ENCODE data around the gene SORBS1. TPM values are rescaled to one million over a fixed set of nuclear protein-coding genes. Genes with fewer than 3 reads are reported as not detected.

Gene SORBS1
- total RNA-seq, 1 experiment from 2014 or later = 39.9 TPM

DNA sequence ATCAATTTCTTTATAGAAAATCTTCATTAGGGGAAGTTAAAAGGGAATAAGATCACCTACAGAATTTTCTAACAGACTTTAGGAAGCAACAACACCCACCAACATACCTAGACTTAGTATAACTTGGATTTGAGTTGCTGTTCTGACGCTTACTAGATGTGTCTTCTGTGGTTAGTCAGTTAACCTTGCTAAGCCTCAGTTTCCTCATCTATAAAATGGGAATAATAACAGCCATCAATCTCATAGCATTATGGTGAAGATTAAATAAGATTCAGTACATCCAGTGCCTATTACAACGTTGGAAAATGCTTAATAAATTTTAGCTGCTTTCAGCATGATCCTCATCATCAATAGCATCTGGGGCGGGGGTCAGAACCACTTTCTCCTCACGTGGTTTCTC, 106.2 kb downstream of the SORBS1 start (continued):
- TF ChIP-seq NFYB (CRISPR knock-in tag; conservative IDR thresholded peaks at IDR 0.05; ENCODE audit: low read depth) (no peak), ESRRA (CRISPR knock-in tag; IDR thresholded peaks at IDR 0.05; ENCODE audit: borderline replicate concordance) (no peak), NR1H2 (CRISPR knock-in tag; IDR thresholded peaks at IDR 0.05) (no peak), JAZF1 (CRISPR knock-in tag; IDR thresholded peaks at IDR 0.05) (no peak)
- TF ChIP-seq, protein P1, sequence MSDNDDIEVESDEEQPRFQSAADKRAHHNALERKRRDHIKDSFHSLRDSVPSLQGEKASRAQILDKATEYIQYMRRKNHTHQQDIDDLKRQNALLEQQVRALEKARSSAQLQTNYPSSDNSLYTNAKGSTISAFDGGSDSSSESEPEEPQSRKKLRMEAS (CRISPR knock-in tag; IDR thresholded peaks at IDR 0.05) = no peak
- TF ChIP-seq, protein P2, sequence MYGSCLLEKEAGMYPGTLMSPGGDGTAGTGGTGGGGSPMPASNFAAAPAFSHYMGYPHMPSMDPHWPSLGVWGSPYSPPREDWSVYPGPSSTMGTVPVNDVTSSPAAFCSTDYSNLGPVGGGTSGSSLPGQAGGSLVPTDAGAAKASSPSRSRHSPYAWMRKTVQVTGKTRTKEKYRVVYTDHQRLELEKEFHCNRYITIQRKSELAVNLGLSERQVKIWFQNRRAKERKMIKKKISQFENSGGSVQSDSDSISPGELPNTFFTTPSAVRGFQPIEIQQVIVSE (CRISPR knock-in tag; IDR thresholded peaks at IDR 0.05; ENCODE audit: borderline replicate concordance) = no peak
- TF ChIP-seq, protein P3, sequence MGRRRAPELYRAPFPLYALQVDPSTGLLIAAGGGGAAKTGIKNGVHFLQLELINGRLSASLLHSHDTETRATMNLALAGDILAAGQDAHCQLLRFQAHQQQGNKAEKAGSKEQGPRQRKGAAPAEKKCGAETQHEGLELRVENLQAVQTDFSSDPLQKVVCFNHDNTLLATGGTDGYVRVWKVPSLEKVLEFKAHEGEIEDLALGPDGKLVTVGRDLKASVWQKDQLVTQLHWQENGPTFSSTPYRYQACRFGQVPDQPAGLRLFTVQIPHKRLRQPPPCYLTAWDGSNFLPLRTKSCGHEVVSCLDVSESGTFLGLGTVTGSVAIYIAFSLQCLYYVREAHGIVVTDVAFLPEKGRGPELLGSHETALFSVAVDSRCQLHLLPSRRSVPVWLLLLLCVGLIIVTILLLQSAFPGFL (CRISPR knock-in tag; IDR thresholded peaks at IDR 0.05; ENCODE audit: borderline replicate concordance) = no peak

DNA sequence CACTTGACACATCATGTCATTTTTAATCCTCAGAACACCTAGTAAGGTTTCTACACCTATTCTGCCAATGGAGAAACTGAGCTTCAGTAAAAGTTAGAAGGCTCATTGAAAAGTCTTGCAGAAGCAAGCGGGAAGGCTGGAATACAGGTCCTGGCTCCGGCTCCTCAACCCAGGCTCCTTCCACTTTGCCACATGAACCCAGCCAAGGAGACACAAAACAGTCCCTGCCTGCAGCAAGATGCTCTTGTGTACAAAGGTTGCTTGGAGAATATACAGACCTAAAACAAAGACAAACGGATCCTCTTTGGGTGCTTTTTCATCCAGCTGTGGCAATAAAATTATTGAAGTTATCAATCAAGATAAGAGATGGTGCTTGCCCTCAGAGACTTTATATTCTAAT, 106.8 kb downstream of the SORBS1 start:
- ATAC-seq = no peak
- H3K27me3 Mint-ChIP-seq (ENCODE audit: low read depth) = no peaks in the 10 kb centered on the region
- no peak for DNase-seq (ENCODE audit: low spot score)
- no peak overlapping the region for H3K27ac Mint-ChIP-seq
- no peaks in the 10 kb centered on the region for H3K9me3 Mint-ChIP-seq
- TF ChIP-seq, protein P4, sequence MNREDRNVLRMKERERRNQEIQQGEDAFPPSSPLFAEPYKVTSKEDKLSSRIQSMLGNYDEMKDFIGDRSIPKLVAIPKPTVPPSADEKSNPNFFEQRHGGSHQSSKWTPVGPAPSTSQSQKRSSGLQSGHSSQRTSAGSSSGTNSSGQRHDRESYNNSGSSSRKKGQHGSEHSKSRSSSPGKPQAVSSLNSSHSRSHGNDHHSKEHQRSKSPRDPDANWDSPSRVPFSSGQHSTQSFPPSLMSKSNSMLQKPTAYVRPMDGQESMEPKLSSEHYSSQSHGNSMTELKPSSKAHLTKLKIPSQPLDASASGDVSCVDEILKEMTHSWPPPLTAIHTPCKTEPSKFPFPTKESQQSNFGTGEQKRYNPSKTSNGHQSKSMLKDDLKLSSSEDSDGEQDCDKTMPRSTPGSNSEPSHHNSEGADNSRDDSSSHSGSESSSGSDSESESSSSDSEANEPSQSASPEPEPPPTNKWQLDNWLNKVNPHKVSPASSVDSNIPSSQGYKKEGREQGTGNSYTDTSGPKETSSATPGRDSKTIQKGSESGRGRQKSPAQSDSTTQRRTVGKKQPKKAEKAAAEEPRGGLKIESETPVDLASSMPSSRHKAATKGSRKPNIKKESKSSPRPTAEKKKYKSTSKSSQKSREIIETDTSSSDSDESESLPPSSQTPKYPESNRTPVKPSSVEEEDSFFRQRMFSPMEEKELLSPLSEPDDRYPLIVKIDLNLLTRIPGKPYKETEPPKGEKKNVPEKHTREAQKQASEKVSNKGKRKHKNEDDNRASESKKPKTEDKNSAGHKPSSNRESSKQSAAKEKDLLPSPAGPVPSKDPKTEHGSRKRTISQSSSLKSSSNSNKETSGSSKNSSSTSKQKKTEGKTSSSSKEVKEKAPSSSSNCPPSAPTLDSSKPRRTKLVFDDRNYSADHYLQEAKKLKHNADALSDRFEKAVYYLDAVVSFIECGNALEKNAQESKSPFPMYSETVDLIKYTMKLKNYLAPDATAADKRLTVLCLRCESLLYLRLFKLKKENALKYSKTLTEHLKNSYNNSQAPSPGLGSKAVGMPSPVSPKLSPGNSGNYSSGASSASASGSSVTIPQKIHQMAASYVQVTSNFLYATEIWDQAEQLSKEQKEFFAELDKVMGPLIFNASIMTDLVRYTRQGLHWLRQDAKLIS (CRISPR knock-in tag; IDR thresholded peaks at IDR 0.05; ENCODE audit: borderline replicate concordance) = no peak
- no peak for TF ChIP-seq NFATC4 (CRISPR knock-in tag; IDR thresholded peaks at IDR 0.05)
- no peak for TF ChIP-seq RORB (CRISPR knock-in tag; IDR thresholded peaks at IDR 0.05)
- TF ChIP-seq FOXK1 (CRISPR knock-in tag; IDR thresholded peaks at IDR 0.05) = no peak
- TF ChIP-seq, protein P5, sequence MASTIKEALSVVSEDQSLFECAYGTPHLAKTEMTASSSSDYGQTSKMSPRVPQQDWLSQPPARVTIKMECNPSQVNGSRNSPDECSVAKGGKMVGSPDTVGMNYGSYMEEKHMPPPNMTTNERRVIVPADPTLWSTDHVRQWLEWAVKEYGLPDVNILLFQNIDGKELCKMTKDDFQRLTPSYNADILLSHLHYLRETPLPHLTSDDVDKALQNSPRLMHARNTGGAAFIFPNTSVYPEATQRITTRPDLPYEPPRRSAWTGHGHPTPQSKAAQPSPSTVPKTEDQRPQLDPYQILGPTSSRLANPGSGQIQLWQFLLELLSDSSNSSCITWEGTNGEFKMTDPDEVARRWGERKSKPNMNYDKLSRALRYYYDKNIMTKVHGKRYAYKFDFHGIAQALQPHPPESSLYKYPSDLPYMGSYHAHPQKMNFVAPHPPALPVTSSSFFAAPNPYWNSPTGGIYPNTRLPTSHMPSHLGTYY (CRISPR knock-in tag; IDR thresholded peaks at IDR 0.05) = no peak
- no peak for TF ChIP-seq SMAD4 (CRISPR knock-in tag; IDR thresholded peaks at IDR 0.05)
- TF ChIP-seq, protein P6, sequence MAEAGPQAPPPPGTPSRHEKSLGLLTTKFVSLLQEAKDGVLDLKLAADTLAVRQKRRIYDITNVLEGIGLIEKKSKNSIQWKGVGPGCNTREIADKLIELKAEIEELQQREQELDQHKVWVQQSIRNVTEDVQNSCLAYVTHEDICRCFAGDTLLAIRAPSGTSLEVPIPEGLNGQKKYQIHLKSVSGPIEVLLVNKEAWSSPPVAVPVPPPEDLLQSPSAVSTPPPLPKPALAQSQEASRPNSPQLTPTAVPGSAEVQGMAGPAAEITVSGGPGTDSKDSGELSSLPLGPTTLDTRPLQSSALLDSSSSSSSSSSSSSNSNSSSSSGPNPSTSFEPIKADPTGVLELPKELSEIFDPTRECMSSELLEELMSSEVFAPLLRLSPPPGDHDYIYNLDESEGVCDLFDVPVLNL (CRISPR knock-in tag; IDR thresholded peaks at IDR 0.05; ENCODE audit: borderline replicate concordance, low read depth) = no peak
- no peak for TF ChIP-seq SP1 (CRISPR knock-in tag; conservative IDR thresholded peaks at IDR 0.05)
- CTCF ChIA-PET = interaction anchor here (1.3 kb wide), 1 partner anchor 24 kb away, joined by 4 read pairs; no protein-coding TSS in a partner anchor
- H3K4me3 Mint-ChIP-seq = no peak overlapping the region
- H3K36me3 Mint-ChIP-seq = no peaks in the 10 kb centered on the region
- H3K4me1 Mint-ChIP-seq = peaks cover 25% of the 10 kb centered on the region
- POLR2A ChIA-PET = no interaction called here

All from WTC11 (cell line).